Muscle of leg (tissue), 11 donors: Measurements from ENCODE around the gene HSF2BP. TPM values are rescaled to one million over a fixed set of nuclear protein-coding genes. Genes with fewer than 3 reads are reported as not detected.

Experiments used
- DNase-seq: peaks from one replicate; pipeline ENCODE4 v3.0.0; 2013
- H3K27ac ChIP-seq: one replicate; pipeline ENCODE4 v1.5.1; 2013; ENCODE audit warnings: mild to moderate bottlenecking, low read length, control low read depth
- H3K27me3 ChIP-seq: one replicate; pipeline ENCODE4 v1.6.1; 2013; ENCODE audit warnings: low read length; ENCODE audit not compliant: control insufficient read depth, insufficient read depth
- H3K36me3 ChIP-seq: one replicate; pipeline ENCODE4 v1.6.1; 2013; ENCODE audit warnings: low read length; ENCODE audit not compliant: control insufficient read depth, insufficient read depth
- H3K4me1 ChIP-seq: one replicate; pipeline ENCODE4 v1.6.1; 2013; ENCODE audit warnings: low read length; ENCODE audit not compliant: control insufficient read depth, insufficient read depth
- H3K4me3 ChIP-seq: one replicate; pipeline ENCODE4 v1.5.1; 2013; ENCODE audit warnings: low read length, control low read depth
- H3K9me3 ChIP-seq: replicated peaks from 2 replicates; pipeline ENCODE4 v1.6.1; 2013; ENCODE audit warnings: low read depth, low read length; ENCODE audit not compliant: control insufficient read depth
- WGBS: methylation state at CpG from one replicate; pipeline ENCODE4 v1.1.5; 2013; ENCODE audit warnings: missing lambda C conversion rate; ENCODE audit not compliant: insufficient coverage; 5-methylcytosine and 5-hydroxymethylcytosine counted together
- polyA plus RNA-seq, 8 donors: library from polyadenylated mRNA; unstranded; fragments of 120-200 nt; gene quantifications; one replicate each; pipeline versions ENCODE4 v1.2.1 to v1.2.3, GENCODE V29; 2013; ENCODE audit warnings: inconsistent platforms in 1 of 8, low replicate concordance in 1 of 8; ENCODE audit not compliant: insufficient read length in 8 of 8, insufficient read depth in 1 of 8
- total RNA-seq: library from RNA; stranded (reverse); fragments of 120-200 nt; gene quantifications from one replicate; pipeline ENCODE4 v1.2.4, GENCODE V29; 2013

The HSF2BP gene
- total and polyA plus RNA-seq, 9 donors: 0.68 to 1.2 (median 0.93) TPM

- no peak for DNase-seq
- Histone ChIP-seq H3K27me3 (no peaks in the 10 kb centered on the region), H3K36me3 (peaks cover 40% of the 10 kb centered on the region), H3K4me1 (no peaks in the 10 kb centered on the region), H3K9me3 (peaks cover 4% of the 10 kb centered on the region), H3K27ac (no peak overlapping the region), H3K4me3 (no peak overlapping the region)
- WGBS: 100% methylated on average over 2 of the region's 7 CpGs
Measured at GRCh38 chr21:43667191-43667904, 8.1 kb upstream of the HSF2BP start.

DNA sequence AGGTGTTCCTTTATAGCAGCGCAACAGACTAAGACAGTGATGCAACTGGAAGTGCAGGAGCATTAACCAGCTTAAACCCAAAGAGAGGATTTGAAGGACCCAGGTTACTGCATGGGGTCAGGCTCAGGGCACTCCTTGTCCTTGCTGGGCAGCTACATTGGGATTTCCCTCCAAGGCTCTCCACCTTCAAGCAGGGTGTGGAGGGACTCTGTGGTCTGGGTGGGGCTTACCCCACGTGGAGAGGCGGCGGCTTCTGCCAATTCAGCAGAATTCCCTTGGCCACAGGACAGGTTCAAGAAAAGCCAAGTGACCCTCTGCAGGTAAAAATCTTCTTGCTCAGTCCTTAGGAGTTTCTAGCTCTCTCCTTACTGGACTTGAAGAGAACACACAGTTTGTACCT lies 6.6 kb upstream of the HSF2BP start:
- Histone ChIP-seq H3K36me3 (peaks cover 40% of the 10 kb centered on the region), H3K4me3 (no peak overlapping the region), H3K27me3 (no peaks in the 10 kb centered on the region), H3K27ac (no peak overlapping the region), H3K4me1 (peaks cover 4% of the 10 kb centered on the region), H3K9me3 (peaks cover 4% of the 10 kb centered on the region)
- DNase-seq: no peak
- 88% methylated on average over 1 of the region's 4 CpGs for WGBS

DNA sequence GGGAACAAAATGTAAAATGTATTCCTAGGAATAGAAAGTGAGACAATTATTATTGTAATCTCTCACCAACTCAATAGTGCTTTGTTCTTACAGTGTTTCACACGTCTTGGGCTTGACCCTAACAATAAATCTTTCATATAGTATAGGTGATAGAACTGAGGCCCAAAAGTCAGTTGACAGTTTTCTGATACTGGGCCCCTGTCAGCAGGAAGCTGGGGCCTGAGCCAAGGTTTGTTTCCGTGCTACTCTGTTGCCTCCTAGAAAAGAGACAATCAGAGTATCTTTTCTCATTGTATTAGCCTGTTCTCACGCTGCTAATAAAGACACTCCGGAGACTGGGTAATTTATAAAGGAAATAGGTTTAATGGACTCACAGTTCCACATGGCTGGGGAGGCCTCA lies 5.1 kb upstream of the HSF2BP start:
- Histone ChIP-seq H3K27ac (no peak overlapping the region), H3K36me3 (peaks cover 32% of the 10 kb centered on the region), H3K4me1 (peaks cover 10% of the 10 kb centered on the region), H3K9me3 (peaks cover 4% of the 10 kb centered on the region), H3K4me3 (no peak overlapping the region), H3K27me3 (no peaks in the 10 kb centered on the region)
- no peak for DNase-seq
- 40% methylated on average over 1 of the region's 4 CpGs for WGBS

DNA sequence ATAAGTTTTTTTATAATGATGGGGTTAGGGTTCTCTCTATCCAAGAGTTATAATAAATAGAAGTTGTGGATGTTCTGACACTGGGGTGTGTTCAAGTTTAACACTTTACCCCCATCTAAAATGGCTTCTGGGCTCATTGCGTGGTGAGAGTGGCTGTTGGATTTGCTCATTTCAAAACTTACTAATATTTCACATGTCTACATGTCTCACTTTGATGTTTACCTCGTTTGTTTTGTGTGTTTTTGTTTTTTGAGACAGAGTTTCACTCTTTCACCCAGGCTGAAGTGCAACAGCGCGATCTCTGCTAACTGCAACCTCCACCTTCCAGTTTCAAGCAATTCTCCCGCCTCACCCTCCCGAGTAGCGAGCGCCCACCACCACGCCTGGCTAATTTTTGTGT lies 3.7 kb upstream of the HSF2BP start:
- DNase-seq: no peak
- no peak overlapping the region for H3K27ac ChIP-seq
- no peaks in the 10 kb centered on the region for H3K27me3 ChIP-seq
- peaks cover 32% of the 10 kb centered on the region for H3K36me3 ChIP-seq
- peaks cover 18% of the 10 kb centered on the region for H3K4me1 ChIP-seq
- no peak overlapping the region for H3K4me3 ChIP-seq
- peaks cover 4% of the 10 kb centered on the region for H3K9me3 ChIP-seq
- 90% methylated on average over 3 of the region's 9 CpGs for WGBS

- peaks cover 18% of the 10 kb centered on the region for H3K4me1 ChIP-seq
- peaks cover 32% of the 10 kb centered on the region for H3K36me3 ChIP-seq
- H3K27ac ChIP-seq: no peak overlapping the region
- no peak overlapping the region for H3K4me3 ChIP-seq
- H3K9me3 ChIP-seq: peaks cover 4% of the 10 kb centered on the region
- no peak for DNase-seq
- no CpG with 5 or more reads among the region's 6 CpGs for WGBS
- no peaks in the 10 kb centered on the region for H3K27me3 ChIP-seq
Measured at GRCh38 chr21:43662286-43662685, 3.0 kb upstream of the HSF2BP start.

DNA sequence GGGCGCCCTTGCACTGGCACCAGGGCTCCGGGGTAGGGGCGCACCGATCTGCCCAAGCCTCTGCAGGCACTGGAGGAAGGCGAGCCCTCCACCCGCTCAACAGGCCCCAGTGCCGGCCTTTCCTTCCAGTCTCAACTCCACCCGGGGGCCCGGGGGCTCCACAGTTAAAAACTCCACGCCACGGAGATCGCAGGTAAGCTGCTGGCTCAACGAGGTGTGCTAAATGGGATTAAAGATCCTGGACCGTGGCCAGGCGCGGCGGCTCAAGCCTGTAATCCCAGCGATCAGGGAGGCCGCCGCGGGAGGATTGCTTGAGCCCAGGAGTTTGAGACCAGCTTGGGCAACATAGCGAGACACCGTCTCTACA lies 536 bp downstream of the HSF2BP start:
- H3K27me3 ChIP-seq: no peaks in the 10 kb centered on the region
- H3K27ac ChIP-seq: peak overlapping the region; percentile 93
- WGBS: 82% methylated on average over 18 of the region's 23 CpGs
- H3K9me3 ChIP-seq: no peaks in the 10 kb centered on the region
- H3K4me3 ChIP-seq: peak overlapping the region; percentile 42
- peaks cover 19% of the 10 kb centered on the region for H3K36me3 ChIP-seq
- no peak for DNase-seq
- peaks cover 18% of the 10 kb centered on the region for H3K4me1 ChIP-seq

- no peak overlapping the region for H3K27ac ChIP-seq
- WGBS: 96% methylated on average over 48 of the region's 48 CpGs
Measured at GRCh38 chr21:43658088-43658741, 1.1 kb downstream of the HSF2BP start.

GRCh38 chr21:43657355-43658087 lies 1.8 kb downstream of the HSF2BP start:
- Histone ChIP-seq H3K9me3 (no peaks in the 10 kb centered on the region), H3K27ac (peak overlapping the region; percentile 55), H3K4me3 (no peak overlapping the region), H3K4me1 (peaks cover 18% of the 10 kb centered on the region), H3K36me3 (peaks cover 14% of the 10 kb centered on the region), H3K27me3 (no peaks in the 10 kb centered on the region)
- peak; percentile 24 for DNase-seq
- WGBS: 85% methylated on average over 46 of the region's 46 CpGs

More at GRCh38 chr21:43658088-43658741, 1.1 kb downstream of the HSF2BP start:
- Histone ChIP-seq H3K36me3 (peaks cover 17% of the 10 kb centered on the region), H3K4me1 (peaks cover 18% of the 10 kb centered on the region), H3K9me3 (no peaks in the 10 kb centered on the region), H3K27me3 (no peaks in the 10 kb centered on the region), H3K4me3 (no peak overlapping the region)
- DNase-seq: no peak

DNA sequence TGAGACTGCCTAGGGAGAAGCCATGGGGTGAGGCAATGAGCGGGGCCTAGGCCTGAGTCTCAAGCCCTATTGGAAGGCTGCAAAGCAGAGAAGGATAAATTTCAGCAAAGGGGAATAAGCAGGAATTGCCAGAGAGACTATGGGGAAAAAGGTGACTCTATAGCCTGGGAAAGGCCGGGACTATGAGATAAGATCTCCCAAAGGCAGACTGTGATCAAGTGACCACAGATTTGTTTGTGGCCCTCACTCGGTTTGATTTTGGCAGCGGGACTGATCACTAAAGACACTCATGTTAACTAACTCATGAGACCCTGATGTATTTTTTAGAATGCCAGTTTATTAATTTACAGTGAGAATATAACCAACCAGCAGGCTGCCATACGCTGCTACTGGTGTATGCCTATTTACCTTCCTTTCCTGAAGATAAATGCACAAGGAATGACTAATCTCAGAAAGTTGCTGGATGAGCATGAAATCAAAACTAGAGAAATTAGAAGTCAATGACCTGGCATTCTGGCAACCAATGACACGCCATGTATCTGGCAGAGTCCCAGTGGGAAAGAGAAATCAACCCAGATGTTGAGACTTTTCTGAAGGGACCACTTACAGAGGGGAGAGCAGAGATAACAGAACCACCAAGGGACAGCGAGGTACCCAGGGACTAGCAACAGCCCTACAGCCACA lies 4.3 kb downstream of the HSF2BP start:
- no peaks in the 10 kb centered on the region for H3K9me3 ChIP-seq
- peaks cover 7% of the 10 kb centered on the region for H3K4me1 ChIP-seq
- DNase-seq: no peak
- 84% methylated on average over 4 of the region's 7 CpGs for WGBS
- no peaks in the 10 kb centered on the region for H3K36me3 ChIP-seq
- H3K27me3 ChIP-seq: no peaks in the 10 kb centered on the region
- H3K4me3 ChIP-seq: no peak overlapping the region
- H3K27ac ChIP-seq: no peak overlapping the region

DNA sequence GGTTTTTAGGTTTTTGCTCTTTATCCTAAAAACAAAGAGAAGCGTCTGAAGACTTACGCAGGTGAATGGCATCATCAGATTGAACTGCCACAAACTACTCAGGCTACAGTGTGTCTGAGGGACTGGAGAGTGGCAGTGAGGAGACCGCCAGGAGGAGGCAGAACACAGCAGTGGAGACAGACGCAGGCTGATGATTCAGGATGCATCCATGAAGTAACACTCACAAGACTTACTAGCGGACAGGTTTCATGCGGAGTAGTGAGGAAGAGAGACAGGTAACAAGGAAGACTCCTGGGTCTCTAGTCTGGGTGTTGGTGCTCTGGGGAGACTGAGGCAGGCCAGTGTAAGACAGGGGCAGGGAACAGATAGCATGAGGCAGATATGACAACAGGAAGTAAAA lies 5.7 kb downstream of the HSF2BP start:
- H3K27me3 ChIP-seq: no peaks in the 10 kb centered on the region
- DNase-seq: no peak
- no peaks in the 10 kb centered on the region for H3K9me3 ChIP-seq
- no peaks in the 10 kb centered on the region for H3K36me3 ChIP-seq
- H3K4me1 ChIP-seq: peaks cover 1% of the 10 kb centered on the region
- WGBS: 100% methylated on average over 2 of the region's 6 CpGs
- H3K4me3 ChIP-seq: no peak overlapping the region
- H3K27ac ChIP-seq: no peak overlapping the region
